Stimulated activated CD8-positive, alpha-beta memory T cell treated with anti-CD3 and anti-CD28 coated beads, Interleukin-15, amount 100 ng/mL, for 24 hours (primary cell): ENCODE results near the gene IRAK1.

Source experiments
- DNase-seq: peaks from one replicate; pipeline ENCODE4 v3.0.0-alpha.2; 2020; ENCODE audit warnings: low read depth

The IRAK1 gene

DNA sequence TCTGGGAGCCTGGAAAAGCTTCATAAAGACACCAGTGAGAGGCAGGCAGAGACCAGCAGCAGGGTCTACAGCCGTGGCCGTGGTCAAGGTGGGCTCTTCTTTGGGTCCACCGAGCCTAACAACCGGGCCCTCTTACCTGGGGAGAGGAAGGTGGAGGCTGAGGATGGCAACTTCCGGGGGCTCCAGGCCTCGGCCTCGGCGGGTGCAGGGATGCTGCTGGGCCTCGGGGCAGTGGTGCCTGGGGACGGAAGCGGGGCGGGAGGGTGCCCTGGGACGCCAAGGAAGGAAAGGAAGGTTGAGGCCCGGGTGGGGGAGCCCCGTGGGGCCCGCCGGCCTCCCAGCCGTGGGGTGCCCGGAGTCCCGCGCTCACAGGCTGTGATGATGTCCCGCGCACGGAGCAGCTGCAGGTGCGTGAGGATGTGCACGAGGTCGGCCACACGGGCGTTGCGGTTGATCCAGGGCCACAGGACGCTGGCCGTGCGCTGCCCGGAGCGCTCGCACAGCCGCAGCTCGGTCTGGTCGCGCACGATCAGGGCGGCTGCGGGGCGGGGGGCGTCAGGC is 561 bp downstream of the IRAK1 start:
- DNase-seq = no peak

- DNase-seq = no peak
Measured at GRCh38 chrX:154018518-154019060, 1.1 kb downstream of the IRAK1 start.

DNA sequence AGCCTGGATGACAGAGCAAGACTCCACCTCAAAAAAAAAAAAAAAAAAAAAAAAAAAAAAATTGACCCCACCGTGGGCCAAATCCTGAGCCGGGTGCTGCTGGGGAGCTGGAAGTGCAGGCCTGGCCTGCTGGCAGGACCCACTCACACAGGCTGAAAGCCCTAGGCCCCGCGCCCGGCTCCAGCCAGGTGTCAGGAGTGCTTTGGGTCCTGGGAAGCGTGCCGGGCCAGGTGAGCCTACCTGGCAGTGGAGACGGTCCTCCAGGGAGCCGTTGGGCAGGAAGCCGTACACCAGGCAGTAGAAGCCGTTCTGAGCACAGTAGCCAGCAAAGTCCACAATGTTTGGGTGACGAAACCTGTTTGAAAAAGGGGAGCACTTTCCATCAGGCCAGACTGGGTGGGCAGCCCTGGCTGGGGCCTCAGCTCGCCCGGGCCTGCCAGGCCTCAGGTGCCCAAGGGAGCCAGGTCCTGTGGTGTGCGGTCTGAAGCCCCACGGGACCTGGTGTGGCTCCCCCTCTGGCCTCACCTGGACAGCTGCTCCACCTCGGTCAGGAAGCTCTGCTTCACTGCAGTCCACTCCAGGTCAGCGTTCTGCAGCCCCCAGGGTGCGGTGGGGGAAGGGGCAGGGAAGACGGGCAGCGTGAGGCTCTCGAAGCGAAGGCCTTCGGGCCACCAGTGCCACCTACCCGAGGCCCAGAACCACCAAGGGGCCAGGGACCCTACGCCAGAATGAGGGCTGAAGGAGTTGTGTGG is 1.8 kb downstream of the IRAK1 start:
- no peak for DNase-seq

GRCh38 chrX:154016366-154017076 is 3.2 kb downstream of the IRAK1 start:
- no peak for DNase-seq

GRCh38 chrX:154015581-154016264 is 4.0 kb downstream of the IRAK1 start:
- no peak for DNase-seq

- DNase-seq = no peak
Measured at GRCh38 chrX:154014429-154015380, 5.0 kb downstream of the IRAK1 start.

- DNase-seq = no peak
Measured at GRCh38 chrX:154013614-154014360, 5.9 kb downstream of the IRAK1 start.

GRCh38 chrX:154013001-154013421 is 6.7 kb downstream of the IRAK1 start:
- DNase-seq = no peak

- no peak for DNase-seq
Measured at GRCh38 chrX:154012336-154012991, 7.2 kb downstream of the IRAK1 start.

GRCh38 chrX:154011376-154012335 is 8.0 kb downstream of the IRAK1 start:
- DNase-seq = no peak

DNA sequence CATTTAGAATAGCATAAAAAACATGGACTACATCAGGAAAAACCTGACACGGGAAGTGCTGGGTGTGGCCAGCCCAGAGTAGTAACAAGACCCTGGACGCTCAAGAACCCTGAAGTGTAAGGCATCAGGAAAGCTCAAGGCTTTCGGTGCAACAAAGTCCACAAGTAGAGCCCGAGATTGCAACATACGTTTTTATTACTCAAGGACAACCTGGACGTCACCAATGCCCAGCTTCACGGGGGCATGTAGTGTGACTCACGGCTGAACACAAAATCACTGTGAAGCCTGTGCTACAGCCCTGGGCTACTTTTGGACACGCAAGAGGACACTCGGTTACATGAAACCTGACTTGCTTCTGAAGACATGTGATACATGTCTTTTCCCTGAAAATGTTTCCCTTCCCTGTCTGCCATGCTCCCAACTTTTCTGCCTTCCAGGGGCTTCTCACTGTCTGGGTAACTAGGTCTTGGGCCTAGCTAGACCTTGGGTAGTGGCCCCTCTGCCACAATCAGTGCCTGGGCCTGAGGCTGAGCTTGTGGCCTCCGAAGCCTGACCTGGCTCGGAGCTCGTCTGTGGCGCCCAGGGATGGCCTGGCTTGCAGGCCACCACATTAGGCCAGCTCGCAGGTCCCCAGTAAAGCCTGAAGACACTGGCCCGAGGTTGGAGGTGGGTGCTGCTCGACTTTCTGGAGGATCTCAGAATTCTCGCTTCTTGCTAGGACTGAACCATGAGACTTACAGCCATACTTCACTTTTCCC is 9.2 kb downstream of the IRAK1 start:
- no peak for DNase-seq

- DNase-seq = no peak
Measured at GRCh38 chrX:154008521-154008920, 11.2 kb downstream of the IRAK1 start.

GRCh38 chrX:154006947-154007346 is 12.8 kb downstream of the IRAK1 start:
- no peak for DNase-seq

GRCh38 chrX:154004315-154004714 is 15.4 kb downstream of the IRAK1 start:
- DNase-seq = no peak

DNA sequence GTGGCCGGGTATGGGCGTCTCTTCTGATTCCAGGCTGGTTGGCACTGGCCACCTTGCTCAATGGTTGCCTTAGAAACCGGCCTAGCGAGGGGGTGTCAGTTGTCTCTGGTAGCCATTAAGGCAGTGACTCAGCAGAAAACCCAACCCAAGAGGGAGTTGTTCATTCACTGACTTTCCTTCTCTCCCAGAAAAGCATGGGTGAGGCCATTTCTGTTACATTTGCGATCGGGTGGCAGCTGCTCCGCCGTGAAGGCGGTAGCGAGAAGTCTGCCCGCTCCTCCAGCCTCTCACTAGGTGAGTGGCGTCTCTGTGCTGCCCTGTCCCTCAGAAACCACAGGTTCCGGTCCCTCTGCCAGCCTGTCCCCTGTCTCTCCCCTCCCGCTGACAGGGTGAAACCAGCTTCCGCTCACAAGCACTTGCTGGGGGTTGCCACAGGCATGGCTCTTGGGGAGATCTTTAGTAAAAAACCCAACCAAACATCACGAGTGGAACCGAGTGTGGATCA is 17.4 kb downstream of the IRAK1 start:
- no peak for DNase-seq

- no peak for DNase-seq
Measured at GRCh38 chrX:154000051-154000450, 19.7 kb downstream of the IRAK1 start.

DNA sequence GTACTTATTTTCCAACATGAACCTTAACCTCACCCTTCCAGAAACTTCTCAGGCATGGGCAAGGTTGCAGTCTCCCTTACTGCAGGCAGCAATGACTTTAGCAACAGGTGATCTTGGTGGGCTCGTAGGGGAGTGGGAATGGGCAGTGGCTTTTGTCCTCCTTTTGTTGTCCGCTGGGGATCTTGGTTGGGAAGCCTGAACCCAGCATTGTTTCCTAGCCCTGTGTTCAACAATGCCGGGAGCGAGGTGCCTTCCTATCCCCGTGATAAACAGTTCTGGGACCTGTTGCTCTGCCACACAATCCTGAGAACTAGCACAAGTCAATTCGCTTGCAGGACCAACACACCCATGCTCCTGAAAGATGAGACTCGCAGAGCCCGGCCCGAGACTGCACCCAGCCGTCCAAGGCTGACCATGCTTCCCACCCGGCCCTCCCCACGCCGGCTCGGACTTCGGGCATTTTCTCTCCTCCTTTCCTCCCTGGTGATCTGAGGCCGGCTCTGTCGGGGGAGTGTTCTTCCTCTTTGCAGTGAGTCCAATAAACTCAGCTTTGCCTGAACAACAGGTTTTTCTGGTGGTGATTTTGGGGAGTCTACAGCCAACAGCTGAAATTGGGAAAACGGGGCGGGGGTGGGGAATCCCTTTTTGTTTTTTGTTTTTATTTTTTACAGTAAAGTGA is 20.2 kb downstream of the IRAK1 start:
- no peak for DNase-seq
